ENCODE results near the gene UHRF2. TPM values are rescaled to one million over a fixed set of nuclear protein-coding genes. Genes with fewer than 3 reads are reported as not detected.

The UHRF2 gene
- total and polyA plus RNA-seq, 2 of the 13 experiments (the other 11 are each of a cell fraction or from before 2014, with no cell fraction given): 42.1 to 44.2 TPM

DNA sequence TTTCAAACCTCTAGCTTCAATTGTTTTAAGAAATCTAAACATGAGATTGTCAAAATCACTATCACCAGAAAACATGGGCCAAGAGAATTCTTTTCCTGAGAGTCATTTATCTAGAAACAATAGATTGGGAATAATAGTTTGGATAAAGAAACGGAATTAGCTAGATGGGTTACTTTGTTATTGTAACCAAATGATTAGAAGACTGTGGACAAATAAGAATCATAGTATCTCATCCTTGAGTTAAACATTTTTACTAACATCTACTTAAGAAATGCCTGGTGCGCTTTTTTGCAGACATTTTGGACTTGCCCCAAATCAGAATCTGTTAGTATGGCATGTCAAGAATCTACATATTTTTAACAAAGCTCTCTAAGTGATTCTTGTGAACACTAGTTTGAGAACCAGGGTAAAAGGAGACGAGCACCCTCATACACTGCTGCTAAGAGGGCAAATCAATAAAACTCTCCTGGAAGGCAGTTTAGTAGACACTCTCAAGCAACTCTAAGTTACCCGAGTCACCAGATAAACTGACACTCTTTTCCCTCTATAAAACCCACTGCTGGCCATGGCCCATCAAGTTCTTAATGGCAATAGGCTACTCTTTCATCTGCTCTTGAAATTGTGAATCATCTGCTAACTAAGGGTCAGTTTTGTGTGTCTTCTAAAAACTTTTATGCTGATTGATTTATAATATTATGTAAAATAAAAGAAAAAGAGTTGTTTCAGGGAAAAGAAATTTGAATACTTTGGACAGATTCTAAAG, 45.7 kb upstream of the UHRF2 start (continued):
- TF ChIP-seq, protein P1, sequence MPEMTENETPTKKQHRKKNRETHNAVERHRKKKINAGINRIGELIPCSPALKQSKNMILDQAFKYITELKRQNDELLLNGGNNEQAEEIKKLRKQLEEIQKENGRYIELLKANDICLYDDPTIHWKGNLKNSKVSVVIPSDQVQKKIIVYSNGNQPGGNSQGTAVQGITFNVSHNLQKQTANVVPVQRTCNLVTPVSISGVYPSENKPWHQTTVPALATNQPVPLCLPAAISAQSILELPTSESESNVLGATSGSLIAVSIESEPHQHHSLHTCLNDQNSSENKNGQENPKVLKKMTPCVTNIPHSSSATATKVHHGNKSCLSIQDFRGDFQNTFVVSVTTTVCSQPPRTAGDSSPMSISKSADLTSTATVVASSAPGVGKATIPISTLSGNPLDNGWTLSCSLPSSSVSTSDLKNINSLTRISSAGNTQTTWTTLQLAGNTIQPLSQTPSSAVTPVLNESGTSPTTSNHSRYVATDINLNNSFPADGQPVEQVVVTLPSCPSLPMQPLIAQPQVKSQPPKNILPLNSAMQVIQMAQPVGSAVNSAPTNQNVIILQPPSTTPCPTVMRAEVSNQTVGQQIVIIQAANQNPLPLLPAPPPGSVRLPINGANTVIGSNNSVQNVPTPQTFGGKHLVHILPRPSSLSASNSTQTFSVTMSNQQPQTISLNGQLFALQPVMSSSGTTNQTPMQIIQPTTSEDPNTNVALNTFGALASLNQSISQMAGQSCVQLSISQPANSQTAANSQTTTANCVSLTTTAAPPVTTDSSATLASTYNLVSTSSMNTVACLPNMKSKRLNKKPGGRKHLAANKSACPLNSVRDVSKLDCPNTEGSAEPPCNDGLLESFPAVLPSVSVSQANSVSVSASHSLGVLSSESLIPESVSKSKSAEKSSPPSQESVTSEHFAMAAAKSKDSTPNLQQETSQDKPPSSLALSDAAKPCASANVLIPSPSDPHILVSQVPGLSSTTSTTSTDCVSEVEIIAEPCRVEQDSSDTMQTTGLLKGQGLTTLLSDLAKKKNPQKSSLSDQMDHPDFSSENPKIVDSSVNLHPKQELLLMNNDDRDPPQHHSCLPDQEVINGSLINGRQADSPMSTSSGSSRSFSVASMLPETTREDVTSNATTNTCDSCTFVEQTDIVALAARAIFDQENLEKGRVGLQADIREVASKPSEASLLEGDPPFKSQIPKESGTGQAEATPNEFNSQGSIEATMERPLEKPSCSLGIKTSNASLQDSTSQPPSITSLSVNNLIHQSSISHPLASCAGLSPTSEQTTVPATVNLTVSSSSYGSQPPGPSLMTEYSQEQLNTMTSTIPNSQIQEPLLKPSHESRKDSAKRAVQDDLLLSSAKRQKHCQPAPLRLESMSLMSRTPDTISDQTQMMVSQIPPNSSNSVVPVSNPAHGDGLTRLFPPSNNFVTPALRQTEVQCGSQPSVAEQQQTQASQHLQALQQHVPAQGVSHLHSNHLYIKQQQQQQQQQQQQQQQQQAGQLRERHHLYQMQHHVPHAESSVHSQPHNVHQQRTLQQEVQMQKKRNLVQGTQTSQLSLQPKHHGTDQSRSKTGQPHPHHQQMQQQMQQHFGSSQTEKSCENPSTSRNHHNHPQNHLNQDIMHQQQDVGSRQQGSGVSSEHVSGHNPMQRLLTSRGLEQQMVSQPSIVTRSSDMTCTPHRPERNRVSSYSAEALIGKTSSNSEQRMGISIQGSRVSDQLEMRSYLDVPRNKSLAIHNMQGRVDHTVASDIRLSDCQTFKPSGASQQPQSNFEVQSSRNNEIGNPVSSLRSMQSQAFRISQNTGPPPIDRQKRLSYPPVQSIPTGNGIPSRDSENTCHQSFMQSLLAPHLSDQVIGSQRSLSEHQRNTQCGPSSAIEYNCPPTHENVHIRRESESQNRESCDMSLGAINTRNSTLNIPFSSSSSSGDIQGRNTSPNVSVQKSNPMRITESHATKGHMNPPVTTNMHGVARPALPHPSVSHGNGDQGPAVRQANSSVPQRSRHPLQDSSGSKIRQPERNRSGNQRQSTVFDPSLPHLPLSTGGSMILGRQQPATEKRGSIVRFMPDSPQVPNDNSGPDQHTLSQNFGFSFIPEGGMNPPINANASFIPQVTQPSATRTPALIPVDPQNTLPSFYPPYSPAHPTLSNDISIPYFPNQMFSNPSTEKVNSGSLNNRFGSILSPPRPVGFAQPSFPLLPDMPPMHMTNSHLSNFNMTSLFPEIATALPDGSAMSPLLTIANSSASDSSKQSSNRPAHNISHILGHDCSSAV (CRISPR knock-in tag; IDR thresholded peaks at IDR 0.05; ENCODE audit: borderline replicate concordance): no peak
- no peak for TF ChIP-seq ZNF296 (CRISPR knock-in tag; conservative IDR thresholded peaks at IDR 0.05)
- no peak for TF ChIP-seq HOXA5 (CRISPR knock-in tag; IDR thresholded peaks at IDR 0.05)
- TF ChIP-seq ZFYVE20 (CRISPR knock-in tag; IDR thresholded peaks at IDR 0.05; ENCODE audit: borderline replicate concordance, low read depth): no peak
- TF ChIP-seq PRPF4 (IDR thresholded peaks at IDR 0.05; ENCODE audit: low read depth, low read length, poor library complexity, severe bottlenecking): no peak
- TF ChIP-seq EHMT2 (IDR thresholded peaks at IDR 0.05; ENCODE audit: borderline replicate concordance, low read depth, low read length): no peak
- TF ChIP-seq, protein P2, sequence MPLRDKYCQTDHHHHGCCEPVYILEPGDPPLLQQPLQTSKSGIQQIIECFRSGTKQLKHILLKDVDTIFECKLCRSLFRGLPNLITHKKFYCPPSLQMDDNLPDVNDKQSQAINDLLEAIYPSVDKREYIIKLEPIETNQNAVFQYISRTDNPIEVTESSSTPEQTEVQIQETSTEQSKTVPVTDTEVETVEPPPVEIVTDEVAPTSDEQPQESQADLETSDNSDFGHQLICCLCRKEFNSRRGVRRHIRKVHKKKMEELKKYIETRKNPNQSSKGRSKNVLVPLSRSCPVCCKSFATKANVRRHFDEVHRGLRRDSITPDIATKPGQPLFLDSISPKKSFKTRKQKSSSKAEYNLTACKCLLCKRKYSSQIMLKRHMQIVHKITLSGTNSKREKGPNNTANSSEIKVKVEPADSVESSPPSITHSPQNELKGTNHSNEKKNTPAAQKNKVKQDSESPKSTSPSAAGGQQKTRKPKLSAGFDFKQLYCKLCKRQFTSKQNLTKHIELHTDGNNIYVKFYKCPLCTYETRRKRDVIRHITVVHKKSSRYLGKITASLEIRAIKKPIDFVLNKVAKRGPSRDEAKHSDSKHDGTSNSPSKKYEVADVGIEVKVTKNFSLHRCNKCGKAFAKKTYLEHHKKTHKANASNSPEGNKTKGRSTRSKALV (CRISPR knock-in tag; IDR thresholded peaks at IDR 0.05): no peak
